GM19023 (cell line): ENCODE results near the gene CTNNA2.

Source experiments
- ATAC-seq: cut with Tn5 transposase; IDR thresholded peaks from one replicate; pipeline ENCODE4 v1.9.1; 2021; ENCODE audit warnings: mild to moderate bottlenecking, moderate library complexity; ENCODE audit not compliant: unreplicated experiment

The CTNNA2 gene

GRCh38 chr2:79611448-79612016 lies 98.7 kb downstream of the CTNNA2 start:
- no peak for ATAC-seq

DNA sequence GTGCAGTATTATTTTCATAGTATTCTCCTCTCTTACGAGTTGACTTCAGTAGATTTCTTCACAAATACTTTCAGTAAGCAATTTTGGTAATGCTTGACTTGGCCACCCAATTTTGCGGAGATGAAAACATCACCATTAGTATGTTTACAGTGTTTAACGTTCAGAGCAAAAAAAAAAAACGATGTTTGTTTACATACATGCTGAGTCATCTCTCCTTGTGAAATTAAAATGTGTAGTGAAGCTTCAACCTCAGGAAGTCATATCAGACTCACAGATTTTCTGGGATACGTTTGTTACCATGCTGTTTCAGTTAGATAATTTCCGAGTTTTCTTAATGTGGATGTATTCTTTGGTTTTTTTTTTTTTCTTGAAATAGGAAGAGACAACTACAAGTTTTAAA lies 100.1 kb downstream of the CTNNA2 start:
- no peak for ATAC-seq

GRCh38 chr2:79619442-79619841 lies 106.6 kb downstream of the CTNNA2 start:
- ATAC-seq: no peak

- no peak for ATAC-seq
Measured at GRCh38 chr2:79619976-79620375, 107.1 kb downstream of the CTNNA2 start.

DNA sequence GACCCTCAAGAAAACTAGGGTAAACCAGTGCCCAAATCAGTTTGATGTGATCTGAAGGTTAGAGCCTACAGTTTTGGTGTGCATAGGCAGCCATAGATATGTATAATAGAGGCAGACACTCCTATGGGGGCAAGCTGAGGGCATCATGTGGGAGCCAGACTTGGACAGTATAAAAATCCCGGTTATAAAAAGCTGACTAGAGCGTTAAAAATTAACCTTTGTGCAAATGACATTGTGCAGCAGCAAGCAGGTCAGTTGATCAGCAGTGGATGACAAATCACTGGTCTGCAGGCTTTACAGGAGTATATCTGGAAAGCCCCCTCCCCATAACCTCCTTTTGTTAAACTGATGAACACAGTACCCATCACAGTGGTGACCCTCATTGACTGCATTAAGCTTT lies 107.8 kb downstream of the CTNNA2 start:
- ATAC-seq: no peak

GRCh38 chr2:79621252-79621651 lies 108.4 kb downstream of the CTNNA2 start:
- ATAC-seq: no peak

DNA sequence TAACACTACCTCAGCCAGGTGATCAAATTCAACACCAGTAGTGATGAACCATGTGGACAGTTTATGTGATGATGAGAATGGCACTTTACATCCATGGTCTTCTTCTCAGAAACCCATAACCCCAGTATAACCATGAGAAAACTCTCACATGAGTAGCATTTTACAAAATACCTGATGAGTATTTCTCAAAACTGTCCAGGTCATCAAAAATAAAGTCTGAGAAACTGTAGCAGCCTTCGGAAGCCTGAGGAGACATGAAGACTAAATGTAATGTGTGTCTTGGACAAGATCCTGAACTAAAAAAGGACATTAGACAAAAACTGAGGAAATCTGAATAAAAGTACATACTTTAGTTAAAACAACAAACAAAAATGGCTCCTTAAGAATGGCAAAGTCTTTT lies 108.9 kb downstream of the CTNNA2 start:
- ATAC-seq: no peak

- no peak for ATAC-seq
Measured at GRCh38 chr2:79622508-79622907, 109.7 kb downstream of the CTNNA2 start.

- no peak for ATAC-seq
Measured at GRCh38 chr2:79627237-79627636, 114.4 kb downstream of the CTNNA2 start.

DNA sequence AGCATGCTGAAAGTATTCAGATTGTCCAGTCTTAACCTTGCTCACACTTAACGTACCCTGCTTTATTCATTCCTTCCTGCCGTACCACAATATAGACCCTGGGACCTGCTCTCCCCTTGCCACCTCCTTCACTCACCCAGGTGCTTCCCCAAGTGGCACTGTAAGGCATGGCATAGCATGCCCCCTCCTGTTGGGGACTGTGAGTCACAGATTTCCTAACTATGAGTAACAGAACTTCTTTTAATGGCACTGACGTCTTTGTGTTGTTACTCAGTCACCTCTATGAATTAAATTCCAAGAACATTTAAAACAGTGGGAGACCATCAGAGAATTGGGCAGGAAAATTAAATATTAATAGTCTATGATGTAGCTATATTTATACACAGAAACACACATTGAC lies 117.2 kb downstream of the CTNNA2 start:
- no peak for ATAC-seq

DNA sequence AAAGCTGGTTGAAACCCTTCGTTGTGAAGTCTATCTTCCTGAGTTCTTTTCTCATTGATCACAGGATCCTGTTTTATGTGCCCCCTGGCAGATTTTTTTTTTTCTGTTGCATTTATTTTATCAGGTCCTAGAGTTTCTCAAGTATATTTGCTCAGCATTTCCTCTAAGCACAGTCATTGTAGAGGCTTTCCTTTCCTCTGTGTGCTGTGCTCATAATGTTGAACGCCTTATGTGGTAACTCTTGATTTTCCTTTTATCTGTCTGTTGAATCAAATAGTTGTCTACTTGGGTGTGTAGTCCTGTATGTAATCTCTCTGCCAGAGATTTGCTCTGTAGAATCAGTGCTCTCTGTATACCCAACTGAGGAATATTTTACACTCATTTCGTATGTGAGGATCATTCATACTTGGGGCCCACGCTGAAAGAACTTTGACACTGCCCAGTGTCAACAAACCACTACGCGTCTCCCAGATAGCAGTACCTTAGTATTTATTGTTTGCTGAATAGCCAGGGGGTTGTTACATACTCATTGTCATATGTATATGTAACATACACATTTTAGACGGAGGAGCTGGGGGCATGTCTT lies 118.2 kb downstream of the CTNNA2 start:
- ATAC-seq: no peak

DNA sequence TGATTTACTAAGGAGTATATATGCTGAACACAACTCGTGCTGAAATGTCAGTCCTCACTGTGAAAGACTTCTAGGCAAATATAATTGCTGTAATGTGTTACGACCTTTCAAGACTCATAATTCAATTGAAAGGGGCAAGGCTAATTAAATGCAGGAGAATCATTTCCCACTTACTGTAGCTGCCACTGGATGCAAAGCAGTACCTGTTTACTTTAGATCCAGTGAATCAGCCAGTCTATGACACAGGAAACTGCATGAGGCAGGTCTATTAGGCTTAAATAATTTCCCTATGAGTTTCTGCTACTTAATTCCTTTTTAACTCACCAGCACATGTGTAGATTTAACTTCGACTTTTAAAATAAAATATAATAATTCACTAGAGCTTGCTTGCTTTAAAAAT lies 125.6 kb downstream of the CTNNA2 start:
- no peak for ATAC-seq

DNA sequence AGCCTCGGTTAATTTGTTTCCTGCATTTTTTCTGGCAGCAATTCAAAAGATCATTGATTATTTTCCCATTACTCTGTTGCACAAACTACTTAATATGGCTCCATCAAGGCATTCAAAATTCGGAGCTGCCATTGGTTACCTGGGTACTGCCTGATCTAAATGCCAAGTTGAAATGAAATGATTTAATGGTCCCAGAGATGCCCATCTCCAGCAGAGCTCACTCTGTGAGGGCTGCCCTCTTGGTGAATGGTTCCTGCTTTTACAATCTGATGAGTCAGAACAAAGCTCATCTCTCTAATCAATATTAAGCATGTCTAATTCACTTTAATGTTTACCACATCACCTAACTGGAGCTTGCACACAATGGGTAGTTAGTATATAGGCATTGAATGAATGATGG lies 126.1 kb downstream of the CTNNA2 start:
- ATAC-seq: no peak

- no peak for ATAC-seq
Measured at GRCh38 chr2:79640001-79640400, 127.2 kb downstream of the CTNNA2 start.

GRCh38 chr2:79649531-79649930 lies 136.7 kb downstream of the CTNNA2 start:
- no peak for ATAC-seq

GRCh38 chr2:79660557-79660956 lies 147.7 kb downstream of the CTNNA2 start:
- ATAC-seq: no peak

- no peak for ATAC-seq
Measured at GRCh38 chr2:79665091-79665490, 152.2 kb downstream of the CTNNA2 start.

GRCh38 chr2:79666430-79666829 lies 153.6 kb downstream of the CTNNA2 start:
- no peak for ATAC-seq

GRCh38 chr2:79669714-79670113 lies 156.9 kb downstream of the CTNNA2 start:
- ATAC-seq: no peak

GRCh38 chr2:79670198-79670597 lies 157.3 kb downstream of the CTNNA2 start:
- no peak for ATAC-seq

DNA sequence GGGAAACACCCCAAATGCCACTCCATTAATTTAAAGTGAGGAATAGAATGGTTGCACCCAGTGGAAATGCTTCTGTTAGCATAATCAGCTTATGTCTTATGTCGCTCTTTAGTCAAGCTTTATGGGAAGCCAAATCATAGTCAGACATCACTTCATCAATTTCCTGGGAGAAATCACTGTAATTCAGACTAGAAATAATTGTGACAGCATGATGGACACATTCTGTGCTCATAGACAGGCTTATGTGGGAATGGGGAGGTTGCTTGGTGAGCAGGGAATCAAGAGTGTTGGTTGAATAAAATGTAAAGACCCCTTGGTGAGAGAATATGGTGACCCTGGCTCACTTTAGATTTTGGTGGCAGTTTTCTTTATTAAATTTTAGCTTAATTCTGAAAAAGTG lies 174.0 kb downstream of the CTNNA2 start:
- no peak for ATAC-seq

DNA sequence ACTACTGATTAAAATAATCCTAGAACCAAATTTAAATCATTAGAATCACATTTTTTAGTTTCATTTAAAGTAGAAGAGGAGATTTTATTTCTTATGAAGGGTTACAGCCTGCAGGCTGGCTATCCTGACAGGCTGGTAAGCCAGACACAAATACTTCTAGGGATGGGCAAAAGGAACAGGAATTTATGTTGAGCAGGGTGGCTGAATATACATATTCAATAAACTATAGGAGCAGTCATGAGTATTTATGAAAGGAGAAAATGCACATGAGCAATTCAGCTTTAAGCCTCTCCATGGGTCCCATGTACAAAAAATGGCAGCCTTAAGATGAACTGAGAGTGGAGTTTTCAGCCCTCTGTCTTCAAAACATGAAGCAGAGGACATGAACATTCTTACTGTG lies 182.4 kb downstream of the CTNNA2 start:
- ATAC-seq: no peak

DNA sequence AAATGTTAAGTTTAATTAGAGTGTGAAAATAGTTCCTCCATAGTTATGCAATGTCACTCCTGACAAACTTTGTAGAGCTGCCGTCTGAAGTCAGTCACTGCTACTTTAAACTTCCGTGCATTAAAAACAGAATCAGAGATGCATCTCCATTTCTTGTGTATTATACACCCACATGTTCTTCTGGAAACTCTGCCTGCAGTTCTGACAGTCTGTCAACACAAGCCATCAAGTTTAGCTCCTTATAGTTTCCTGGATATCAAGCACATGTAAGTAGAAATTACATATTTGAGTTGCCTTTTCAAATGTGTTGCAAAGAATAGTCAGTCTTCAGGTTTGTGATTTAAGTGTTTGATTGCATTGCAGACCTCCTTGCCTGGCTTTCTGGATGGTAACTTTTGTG lies 184.3 kb downstream of the CTNNA2 start:
- no peak for ATAC-seq
